HepG2 (cell line): ENCODE data around the gene BTN1A1. TPM values are rescaled to one million over a fixed set of nuclear protein-coding genes. Genes with fewer than 3 reads are reported as not detected.

Experiments used
- ARHGAP35 ChIP-seq: sonication (generic); formaldehyde crosslinking; IDR thresholded peaks from 2 replicates; pipeline ENCODE4 v1.9.0; 2022; ENCODE audit warnings: mild to moderate bottlenecking, inconsistent platforms, moderate library complexity, missing genetic modification reagents, borderline replicate concordance
- CSRNP1 ChIP-seq: sonication (generic); formaldehyde crosslinking; IDR thresholded peaks from 2 replicates; pipeline ENCODE4 v1.8.1; 2023; ENCODE audit warnings: mild to moderate bottlenecking, missing genetic modification reagents
- DDIT3 ChIP-seq: sonication (generic); formaldehyde crosslinking; IDR thresholded peaks from 2 replicates; pipeline ENCODE4 v1.4.0; 2020; ENCODE audit warnings: mild to moderate bottlenecking, missing genetic modification reagents
- FOSL1 ChIP-seq: sonication (generic); formaldehyde crosslinking; IDR thresholded peaks from 2 replicates; pipeline ENCODE4 v1.9.0; 2021; ENCODE audit warnings: missing genetic modification reagents, borderline replicate concordance
- RARA ChIP-seq: IDR thresholded peaks from 2 replicates; pipeline ENCODE4 v1.6.1; 2016; ENCODE audit warnings: missing genetic modification reagents, missing compliant biosample characterization
- RFXAP ChIP-seq: sonication (generic); formaldehyde crosslinking; IDR thresholded peaks from 2 replicates; pipeline ENCODE4 v1.4.0; 2020; ENCODE audit warnings: missing genetic modification reagents, borderline replicate concordance
- TAF1 ChIP-seq: sonication (generic); formaldehyde crosslinking; IDR thresholded peaks from 2 replicates; pipeline ENCODE4 v1.4.0; 2020; ENCODE audit warnings: missing genetic modification reagents
- ZIK1 ChIP-seq: sonication (generic); formaldehyde crosslinking; IDR thresholded peaks from 2 replicates; pipeline ENCODE4 v1.5.0; 2020; ENCODE audit warnings: mild to moderate bottlenecking, low read depth, missing genetic modification reagents, borderline replicate concordance
- ZNF556 ChIP-seq: sonication (generic); formaldehyde crosslinking; IDR thresholded peaks from 2 replicates; pipeline ENCODE4 v1.4.0; 2020; ENCODE audit warnings: mild to moderate bottlenecking, missing genetic modification reagents, borderline replicate concordance
- ZNF629 ChIP-seq: sonication (generic); formaldehyde crosslinking; conservative IDR thresholded peaks from 2 replicates; pipeline ENCODE4 v1.5.0; 2020; ENCODE audit warnings: missing genetic modification reagents
- ZNF724P ChIP-seq: sonication (generic); formaldehyde crosslinking; IDR thresholded peaks from 2 replicates; pipeline ENCODE4 v1.8.0; 2022; ENCODE audit warnings: missing genetic modification reagents, borderline replicate concordance
- polyA plus RNA-seq, 8 experiments: library from polyadenylated mRNA; depleted of rRNA in 3 of 8; stranded (reverse) in 7 of 8; unstranded in 1 of 8; fragments of >200 nt; fragmentation: Illumina TruSeq in 4 of 8; extraction: Trizol in 4 of 8; gene quantifications; 2 replicates each; pipeline versions ENCODE4 v1.2.1 to v1.2.3, GENCODE V29; 2011 to 2016; ENCODE audit warnings: low read depth in 4 of 8, missing spikeins in 1 of 8, mixed read lengths in 1 of 8; ENCODE audit not compliant: insufficient read depth in 1 of 8
- total RNA-seq, 5 experiments: library from RNA; depleted of rRNA; stranded (reverse); fragments of >200 nt; fragmentation: Illumina TruSeq; extraction: Trizol; gene quantifications; 2 replicates each; pipeline ENCODE4 v1.2.3, GENCODE V29; 2016; ENCODE audit warnings: low read depth in 1 of 5
- TF ChIP-seq, protein P1 (sequence below): sonication (generic); formaldehyde crosslinking; IDR thresholded peaks from 2 replicates; pipeline ENCODE4 v1.4.0; 2020; ENCODE audit warnings: low read depth, mild to moderate bottlenecking, missing genetic modification reagents
- TF ChIP-seq, protein P2 (sequence below), 2 experiments: fragments of 450-650 bp in 1 of 2; sonication (generic) in 1 of 2; formaldehyde crosslinking; IDR thresholded peaks; 2 replicates each; pipeline versions ENCODE4 v1.5.0 to v1.8.0; 2020 to 2022; ENCODE audit warnings: mild to moderate bottlenecking in 1 of 2, missing genetic modification reagents in 1 of 2
- TF ChIP-seq, protein P3 (sequence below), 2 experiments: sonication (generic) in 1 of 2; formaldehyde crosslinking in 1 of 2; IDR thresholded peaks; 2 replicates each; pipeline versions ENCODE4 v1.5.1 to v1.6.1; 2011 to 2020; ENCODE audit warnings: borderline replicate concordance in 1 of 2, low read depth in 1 of 2, low read length in 1 of 2, mild to moderate bottlenecking in 1 of 2, missing genetic modification reagents in 1 of 2, moderate library complexity in 1 of 2
- TF ChIP-seq, protein P4 (sequence below): sonication (generic); formaldehyde crosslinking; IDR thresholded peaks from 2 replicates; pipeline ENCODE4 v1.8.0; 2022; ENCODE audit warnings: missing genetic modification reagents, mild to moderate bottlenecking, borderline replicate concordance
- TF ChIP-seq, protein P5 (sequence below): sonication (generic); formaldehyde crosslinking; IDR thresholded peaks from 2 replicates; pipeline ENCODE4 v1.8.0; 2022; ENCODE audit warnings: missing genetic modification reagents, mild to moderate bottlenecking, moderate library complexity, borderline replicate concordance

The BTN1A1 gene
- total and polyA plus RNA-seq, 2 of the 13 experiments (the other 11 are each of a cell fraction or from before 2014, with no cell fraction given): 0.04 TPM; not detected in 1

DNA sequence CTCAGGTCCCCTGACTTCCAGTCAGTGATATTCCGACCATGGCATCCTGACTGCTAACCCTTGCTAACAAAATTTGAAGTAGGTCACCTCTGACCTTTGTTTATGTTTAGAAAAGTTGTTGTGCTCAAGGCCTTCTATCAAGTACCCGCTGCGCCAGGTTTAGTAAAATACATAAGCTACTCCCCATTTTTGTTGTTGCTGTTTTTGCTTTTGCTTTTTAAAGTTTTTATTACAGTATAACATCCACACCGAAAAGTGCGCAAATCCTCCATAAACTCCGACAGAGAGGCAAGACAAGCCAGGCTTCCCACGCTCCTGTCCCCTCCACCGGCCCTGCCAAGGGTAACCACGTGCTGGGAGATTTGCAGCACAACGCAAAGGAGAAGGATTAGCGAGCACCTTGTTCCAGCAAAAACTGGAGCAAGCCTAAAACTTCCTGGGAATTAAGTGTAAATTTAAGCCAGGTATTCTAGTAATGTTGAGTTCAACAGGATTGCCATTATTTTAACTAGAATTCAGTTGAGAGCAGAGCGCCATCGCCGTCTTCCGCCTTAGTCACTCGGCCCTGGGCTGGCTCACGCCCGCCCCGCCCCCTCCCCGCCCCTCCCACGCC, 20.2 kb downstream of the BTN1A1 start (continued):
- TF ChIP-seq, protein P1, sequence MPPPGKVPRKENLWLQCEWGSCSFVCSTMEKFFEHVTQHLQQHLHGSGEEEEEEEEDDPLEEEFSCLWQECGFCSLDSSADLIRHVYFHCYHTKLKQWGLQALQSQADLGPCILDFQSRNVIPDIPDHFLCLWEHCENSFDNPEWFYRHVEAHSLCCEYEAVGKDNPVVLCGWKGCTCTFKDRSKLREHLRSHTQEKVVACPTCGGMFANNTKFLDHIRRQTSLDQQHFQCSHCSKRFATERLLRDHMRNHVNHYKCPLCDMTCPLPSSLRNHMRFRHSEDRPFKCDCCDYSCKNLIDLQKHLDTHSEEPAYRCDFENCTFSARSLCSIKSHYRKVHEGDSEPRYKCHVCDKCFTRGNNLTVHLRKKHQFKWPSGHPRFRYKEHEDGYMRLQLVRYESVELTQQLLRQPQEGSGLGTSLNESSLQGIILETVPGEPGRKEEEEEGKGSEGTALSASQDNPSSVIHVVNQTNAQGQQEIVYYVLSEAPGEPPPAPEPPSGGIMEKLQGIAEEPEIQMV: peak; percentile 41; the same call in 1 of the 2 replicates
- TF ChIP-seq ZNF629 (CRISPR knock-in tag) (no peak), ZNF556 (CRISPR knock-in tag) (no peak), ARHGAP35 (CRISPR knock-in tag) (no peak), FOSL1 (CRISPR knock-in tag) (no peak), TAF1 (peak; percentile 60), CSRNP1 (CRISPR knock-in tag) (peak; percentile 82; the same call in 1 of the 2 replicates), ZIK1 (CRISPR knock-in tag) (no peak; the same call in 1 of the 2 replicates), DDIT3 (CRISPR knock-in tag) (no peak), ZNF724P (CRISPR knock-in tag) (peak; percentile 97; the same call in 1 of the 2 replicates), RFXAP (no peak), RARA (peak; percentile 32; the same call in 1 of the 2 replicates)
- TF ChIP-seq, protein P2, sequence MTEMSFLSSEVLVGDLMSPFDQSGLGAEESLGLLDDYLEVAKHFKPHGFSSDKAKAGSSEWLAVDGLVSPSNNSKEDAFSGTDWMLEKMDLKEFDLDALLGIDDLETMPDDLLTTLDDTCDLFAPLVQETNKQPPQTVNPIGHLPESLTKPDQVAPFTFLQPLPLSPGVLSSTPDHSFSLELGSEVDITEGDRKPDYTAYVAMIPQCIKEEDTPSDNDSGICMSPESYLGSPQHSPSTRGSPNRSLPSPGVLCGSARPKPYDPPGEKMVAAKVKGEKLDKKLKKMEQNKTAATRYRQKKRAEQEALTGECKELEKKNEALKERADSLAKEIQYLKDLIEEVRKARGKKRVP (CRISPR knock-in tag; IDR thresholded peaks at IDR 0.05): peak in 1 of 2 experiments; percentile 52; a peak in 1 of 4 replicates
- TF ChIP-seq, protein P3, sequence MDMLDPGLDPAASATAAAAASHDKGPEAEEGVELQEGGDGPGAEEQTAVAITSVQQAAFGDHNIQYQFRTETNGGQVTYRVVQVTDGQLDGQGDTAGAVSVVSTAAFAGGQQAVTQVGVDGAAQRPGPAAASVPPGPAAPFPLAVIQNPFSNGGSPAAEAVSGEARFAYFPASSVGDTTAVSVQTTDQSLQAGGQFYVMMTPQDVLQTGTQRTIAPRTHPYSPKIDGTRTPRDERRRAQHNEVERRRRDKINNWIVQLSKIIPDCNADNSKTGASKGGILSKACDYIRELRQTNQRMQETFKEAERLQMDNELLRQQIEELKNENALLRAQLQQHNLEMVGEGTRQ (IDR thresholded peaks at IDR 0.05; ENCODE audit: low read depth, low read length): peak; percentile 48
- TF ChIP-seq, protein P3 (CRISPR knock-in tag; IDR thresholded peaks at IDR 0.05; ENCODE audit: borderline replicate concordance): peak; percentile 72; the same call in 1 of the 2 replicates
- TF ChIP-seq, protein P4, sequence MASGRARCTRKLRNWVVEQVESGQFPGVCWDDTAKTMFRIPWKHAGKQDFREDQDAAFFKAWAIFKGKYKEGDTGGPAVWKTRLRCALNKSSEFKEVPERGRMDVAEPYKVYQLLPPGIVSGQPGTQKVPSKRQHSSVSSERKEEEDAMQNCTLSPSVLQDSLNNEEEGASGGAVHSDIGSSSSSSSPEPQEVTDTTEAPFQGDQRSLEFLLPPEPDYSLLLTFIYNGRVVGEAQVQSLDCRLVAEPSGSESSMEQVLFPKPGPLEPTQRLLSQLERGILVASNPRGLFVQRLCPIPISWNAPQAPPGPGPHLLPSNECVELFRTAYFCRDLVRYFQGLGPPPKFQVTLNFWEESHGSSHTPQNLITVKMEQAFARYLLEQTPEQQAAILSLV (CRISPR knock-in tag): 0 out of 2 replicates have a peak, but pooled peaks have one; percentile 52
- TF ChIP-seq, protein P5, sequence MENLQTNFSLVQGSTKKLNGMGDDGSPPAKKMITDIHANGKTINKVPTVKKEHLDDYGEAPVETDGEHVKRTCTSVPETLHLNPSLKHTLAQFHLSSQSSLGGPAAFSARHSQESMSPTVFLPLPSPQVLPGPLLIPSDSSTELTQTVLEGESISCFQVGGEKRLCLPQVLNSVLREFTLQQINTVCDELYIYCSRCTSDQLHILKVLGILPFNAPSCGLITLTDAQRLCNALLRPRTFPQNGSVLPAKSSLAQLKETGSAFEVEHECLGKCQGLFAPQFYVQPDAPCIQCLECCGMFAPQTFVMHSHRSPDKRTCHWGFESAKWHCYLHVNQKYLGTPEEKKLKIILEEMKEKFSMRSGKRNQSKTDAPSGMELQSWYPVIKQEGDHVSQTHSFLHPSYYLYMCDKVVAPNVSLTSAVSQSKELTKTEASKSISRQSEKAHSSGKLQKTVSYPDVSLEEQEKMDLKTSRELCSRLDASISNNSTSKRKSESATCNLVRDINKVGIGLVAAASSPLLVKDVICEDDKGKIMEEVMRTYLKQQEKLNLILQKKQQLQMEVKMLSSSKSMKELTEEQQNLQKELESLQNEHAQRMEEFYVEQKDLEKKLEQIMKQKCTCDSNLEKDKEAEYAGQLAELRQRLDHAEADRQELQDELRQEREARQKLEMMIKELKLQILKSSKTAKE (CRISPR knock-in tag): peak; percentile 33; the same call in 1 of the 2 replicates
